ENCODE data around the gene KCNQ1.

GRCh38 chr11:2630679-2631078, 185.9 kb downstream of the KCNQ1 start:
- no peak for TF ChIP-seq CTCF (IDR thresholded peaks at IDR 0.05)
- TF ChIP-seq POLR2A (IDR thresholded peaks at IDR 0.05): no peak
- no peak for TF ChIP-seq POLR2AphosphoS5 (IDR thresholded peaks at IDR 0.05)
